H1 (cell line): Measurements from ENCODE around the gene GPR42. TPM values are rescaled to one million over a fixed set of nuclear protein-coding genes. Genes with fewer than 3 reads are reported as not detected.

Experiments used
- BCL11A ChIP-seq, 2 experiments: IDR thresholded peaks; one replicate each; pipeline ENCODE4 v1.6.1; 2011; ENCODE audit warnings: low read depth in 2 of 2, low read length in 2 of 2, mild to moderate bottlenecking in 2 of 2
- CHD7 ChIP-seq: fragments of 300-600 bp; sonication (generic); IDR thresholded peaks from 2 replicates; pipeline ENCODE4 v1.7.1; 2012; ENCODE audit warnings: low read length, moderate library complexity, mild to moderate bottlenecking, inconsistent platforms; ENCODE audit not compliant: insufficient replicate concordance
- JUND ChIP-seq: IDR thresholded peaks from 2 replicates; pipeline ENCODE4 v1.6.1; 2011; ENCODE audit warnings: mild to moderate bottlenecking, improper control_type of control experiment, low read length
- KDM1A ChIP-seq: fragments of 200-600, 300-600 bp; sonication (generic); IDR thresholded peaks from 2 replicates; pipeline ENCODE4 v1.7.1; 2016; ENCODE audit warnings: mild to moderate bottlenecking, low read length, borderline replicate concordance
- TCF12 ChIP-seq: IDR thresholded peaks from 2 replicates; pipeline ENCODE4 v1.6.1; 2011; ENCODE audit warnings: low read depth, mild to moderate bottlenecking, low read length
- polyA plus RNA-seq, 7 experiments: library from polyadenylated mRNA; depleted of rRNA in 3 of 7; stranded (reverse) in 5 of 7; unstranded in 2 of 7; fragments of >200 nt in 5 of 7; fragments of 200-250 nt in 2 of 7; gene quantifications; 1 replicate in 5 of 7; 2 replicates in 1 of 7; 4 replicates in 1 of 7; pipeline versions ENCODE4 v1.2.1 to v1.2.3, GENCODE V29; 2011 to 2013; ENCODE audit warnings: missing spikeins in 2 of 7, mixed read lengths in 2 of 7
- total RNA-seq: library from RNA; stranded (reverse); fragmentation: NEBNext Ultra II Directional; extraction: Animal tissue kit (Norgen Biotek cat#: 25700); gene quantifications from 2 replicates; pipeline ENCODE4 v1.2.1, GENCODE V29; 2021

The GPR42 gene
- total and polyA plus RNA-seq, 2 of the 8 experiments (the other 6 are each of a cell fraction or from before 2014, with no cell fraction given), result not detected

- TF ChIP-seq CHD7 (no peak), BCL11A (IDR thresholded peaks at IDR 0.05; ENCODE audit: low read depth in 2 of 2, low read length in 2 of 2) (no peak), JUND (no peak), KDM1A (no peak), TCF12 (no peak)
Measured at GRCh38 chr19:35373492-35373891, 2.6 kb downstream of the GPR42 start (continued).
